CD4-positive, alpha-beta T cell (primary cell): Measurements from ENCODE around the gene ABCA2. TPM values are rescaled to one million over a fixed set of nuclear protein-coding genes. Genes with fewer than 3 reads are reported as not detected.

Experiments used
- ATAC-seq: fragments of 200-7000 bp; cut with Tn5 transposase; one replicate; pipeline ENCODE4 v1.10.0; 2022; ENCODE audit warnings: mild to moderate bottlenecking; ENCODE audit not compliant: poor library complexity
- CTCF ChIA-PET: fragments of 350-600 bp; sonication (Branson Sonifier 250); formaldehyde crosslinking; loops from one replicate; lab custom pipeline; 2021; ENCODE audit warnings: antibody characterized with exemption, inconsistent platforms; lab: Charles Lee
- POLR2A ChIA-PET: fragments of 350-600 bp; sonication (Branson Sonifier 250); formaldehyde crosslinking; loops from one replicate; lab custom pipeline; 2021; ENCODE audit warnings: antibody characterized with exemption, inconsistent platforms; lab: Charles Lee
- DNase-seq, 14 experiments: peaks; one replicate each; pipeline ENCODE4 v3.0.0-alpha.2; 2013 to 2020; ENCODE audit warnings: mixed read lengths in 2 of 14
- H3K27ac ChIP-seq, 2 donors: one replicate each; pipeline versions ENCODE4 v1.5.1 to v1.7.0; 2013; ENCODE audit warnings: low read length in 2 of 2, low read depth in 1 of 2, mild to moderate bottlenecking in 1 of 2
- H3K27me3 ChIP-seq, 2 experiments: 1 replicate in 1 of 2; 2 replicates in 1 of 2; pipeline versions ENCODE4 v1.6.1 to v1.7.0; 2013; ENCODE audit warnings: low read length in 2 of 2, control low read depth in 1 of 2, mild to moderate bottlenecking in 1 of 2, moderate library complexity in 1 of 2; ENCODE audit not compliant: insufficient read depth in 2 of 2, control insufficient read depth in 1 of 2
- H3K36me3 ChIP-seq: one replicate; pipeline ENCODE4 v1.6.1; 2013; ENCODE audit warnings: low read length, control low read depth; ENCODE audit not compliant: insufficient read depth
- H3K4me1 ChIP-seq: one replicate; pipeline ENCODE4 v1.6.1; 2013; ENCODE audit warnings: low read length, control low read depth; ENCODE audit not compliant: insufficient read depth
- H3K4me3 ChIP-seq: one replicate; pipeline ENCODE4 v1.5.1; 2013; ENCODE audit warnings: mild to moderate bottlenecking, low read length, moderate library complexity
- H3K9me3 ChIP-seq, 2 experiments: 1 replicate in 1 of 2; 2 replicates in 1 of 2; pipeline versions ENCODE4 v1.6.1 to v1.7.0; 2013; ENCODE audit warnings: low read length in 2 of 2, mild to moderate bottlenecking in 2 of 2, control low read depth in 1 of 2, moderate library complexity in 1 of 2; ENCODE audit not compliant: control insufficient read depth in 1 of 2, insufficient read depth in 1 of 2
- H3K27ac Mint-ChIP-seq: one replicate; pipeline ENCODE4 v1.8.0; 2020; ENCODE audit warnings: mixed read lengths
- H3K27me3 Mint-ChIP-seq: one replicate; pipeline ENCODE4 v1.8.0; 2021; ENCODE audit warnings: mixed read lengths
- H3K36me3 Mint-ChIP-seq: one replicate; pipeline ENCODE4 v1.8.0; 2021; ENCODE audit warnings: low read depth, mixed read lengths
- H3K4me1 Mint-ChIP-seq: one replicate; pipeline ENCODE4 v1.8.0; 2021; ENCODE audit warnings: low read depth, mixed read lengths
- H3K4me3 Mint-ChIP-seq: one replicate; pipeline ENCODE4 v1.8.0; 2020; ENCODE audit warnings: mild to moderate bottlenecking, mixed read lengths
- H3K9me3 Mint-ChIP-seq: one replicate; pipeline ENCODE4 v1.8.0; 2020; ENCODE audit warnings: mixed read lengths
- CTCF ChIP-seq: fragments of 200-600 bp; IDR thresholded peaks from one replicate; pipeline ENCODE4 v1.8.0; 2022; ENCODE audit warnings: antibody characterized with exemption, mild to moderate bottlenecking
- intact Hi-C, 2 experiments: fragments of 100-400 bp; cut with DNase I in 1 of 2; cut with micrococcal nuclease in 1 of 2; formaldehyde crosslinking; loops; one replicate each; pipeline versions ENCODE4 v1.15.1 to v1.9.0; 2023 to 2025; cut with DNase I, micrococcal nuclease
- total RNA-seq, 174 experiments: library from RNA in 2 of 174; stranded (reverse) in 2 of 174; gene quantifications; one replicate each; pipeline ENCODE4 v1.2.3 and lab custom pipeline; 2021 to 2026

Gene ABCA2
- total RNA-seq, 2 experiments from 2014 or later = 80.1 to 86.8 TPM

GRCh38 chr9:137042751-137043727, 15.0 kb upstream of the ABCA2 start:
- Histone ChIP-seq H3K9me3 (peaks cover 0 to 28% of the 10 kb centered on the region in 2 experiments), H3K27me3 (peaks cover 37 to 40% of the 10 kb centered on the region in 2 experiments), H3K4me3 (no peak overlapping the region), H3K36me3 (no peaks in the 10 kb centered on the region), H3K27ac (no peak overlapping the region), H3K4me1 (peaks cover 35% of the 10 kb centered on the region)
- Mint-ChIP-seq H3K27ac (no peak overlapping the region), H3K4me1 (no peaks in the 10 kb centered on the region), H3K9me3 (no peaks in the 10 kb centered on the region), H3K27me3 (peaks cover 26% of the 10 kb centered on the region), H3K36me3 (no peaks in the 10 kb centered on the region), H3K4me3 (no peak overlapping the region)
- POLR2A ChIA-PET = no interaction called here
- no peak for DNase-seq
- no peak for ATAC-seq
- intact Hi-C loops = no loop called here
- TF ChIP-seq CTCF = no peak
- CTCF ChIA-PET = interaction anchor here (1.9 to 2.2 kb wide), 2 partner anchors 8 to 21 kb away, joined by 5 to 6 read pairs; no protein-coding TSS in a partner anchor

- TF ChIP-seq CTCF = no peak
- no peaks in the 10 kb centered on the region for H3K36me3 ChIP-seq
- ATAC-seq = no peak
- intact Hi-C loops = no loop called here
- no peaks in the 10 kb centered on the region for H3K36me3 Mint-ChIP-seq
- no peak for DNase-seq
- H3K4me1 ChIP-seq = peaks cover 26% of the 10 kb centered on the region
- H3K9me3 ChIP-seq = peaks cover 0 to 15% of the 10 kb centered on the region in 2 experiments
- ChIA-PET CTCF (no interaction called here), POLR2A (no interaction called here)
- H3K4me3 ChIP-seq = no peak overlapping the region
- H3K4me1 Mint-ChIP-seq = no peaks in the 10 kb centered on the region
- peaks cover 22 to 25% of the 10 kb centered on the region in 2 experiments for H3K27me3 ChIP-seq
- H3K27me3 Mint-ChIP-seq = peaks cover 9% of the 10 kb centered on the region
- no peak overlapping the region for H3K27ac ChIP-seq
- no peaks in the 10 kb centered on the region for H3K9me3 Mint-ChIP-seq
- no peak overlapping the region for H3K4me3 Mint-ChIP-seq
- H3K27ac Mint-ChIP-seq = no peak overlapping the region
These were observed 13.1 kb upstream of the ABCA2 start for GRCh38 chr9:137041124-137041523.

DNA sequence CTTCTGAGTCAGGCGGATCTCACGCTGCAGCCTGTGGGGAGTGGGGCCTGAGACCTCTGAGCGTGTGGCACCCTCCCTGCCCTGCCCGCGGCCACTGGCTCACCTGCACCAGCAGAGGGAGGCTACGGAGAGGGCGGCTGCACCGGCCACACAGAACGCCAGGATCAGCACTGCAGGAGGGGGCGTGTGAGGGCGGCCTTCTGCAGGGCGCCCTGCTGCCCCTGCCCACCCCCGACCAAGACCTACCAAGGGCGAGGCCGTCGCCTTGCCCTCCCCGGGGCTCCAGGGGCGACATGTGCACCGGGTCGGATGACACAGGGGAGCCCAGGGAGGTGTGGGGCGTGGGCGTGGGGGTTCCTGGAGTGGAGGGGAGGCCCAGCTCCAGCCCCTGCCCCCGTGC, 12.5 kb upstream of the ABCA2 start:
- Mint-ChIP-seq H3K9me3 (no peaks in the 10 kb centered on the region), H3K27me3 (peaks cover 9% of the 10 kb centered on the region), H3K4me3 (no peak overlapping the region), H3K36me3 (no peaks in the 10 kb centered on the region), H3K4me1 (no peaks in the 10 kb centered on the region), H3K27ac (no peak overlapping the region)
- H3K4me3 ChIP-seq = no peak overlapping the region
- H3K27me3 ChIP-seq = peaks cover 21 to 25% of the 10 kb centered on the region in 2 experiments
- no peaks in the 10 kb centered on the region for H3K36me3 ChIP-seq
- no peak overlapping the region for H3K27ac ChIP-seq
- POLR2A ChIA-PET = no interaction called here
- no peak for DNase-seq
- H3K9me3 ChIP-seq = peaks cover 0 to 14% of the 10 kb centered on the region in 2 experiments
- H3K4me1 ChIP-seq = peaks cover 25% of the 10 kb centered on the region
- CTCF ChIA-PET = no interaction called here
- TF ChIP-seq CTCF = no peak
- no peak for ATAC-seq
- intact Hi-C loops = no loop called here
